Right renal cortex interstitium (tissue), 3 donors: ENCODE results near the gene PRR30. TPM values are rescaled to one million over a fixed set of nuclear protein-coding genes. Genes with fewer than 3 reads are reported as not detected.

Experiments used
- DNase-seq, 3 donors: peaks; one replicate each; pipeline ENCODE4 v3.0.0-alpha.2; 2013; ENCODE audit warnings: low read depth in 3 of 3, low spot score in 2 of 3
- polyA plus RNA-seq, 3 donors: library from polyadenylated mRNA; unstranded; fragments of 120-200 nt; gene quantifications; one replicate each; pipeline ENCODE4 v1.2.1, GENCODE V29; 2013; ENCODE audit not compliant: insufficient read length in 3 of 3

PRR30 gene
- polyA plus RNA-seq, 3 donors: not detected

DNA sequence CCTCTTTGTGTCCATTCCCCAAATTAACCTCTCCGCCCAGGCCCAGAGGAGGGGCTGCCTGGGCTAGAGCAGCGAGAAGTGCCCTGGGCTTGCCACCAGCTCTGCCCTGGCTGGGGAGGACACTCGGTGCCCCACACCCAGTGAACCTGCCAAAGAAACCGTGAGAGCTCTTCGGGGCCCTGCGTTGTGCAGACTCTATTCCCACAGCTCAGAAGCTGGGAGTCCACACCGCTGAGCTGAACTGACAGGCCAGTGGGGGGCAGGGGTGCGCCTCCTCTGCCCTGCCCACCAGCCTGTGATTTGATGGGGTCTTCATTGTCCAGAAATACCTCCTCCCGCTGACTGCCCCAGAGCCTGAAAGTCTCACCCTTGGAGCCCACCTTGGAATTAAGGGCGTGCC, 39.2 kb downstream of the PRR30 start:
- DNase-seq: no peak

DNA sequence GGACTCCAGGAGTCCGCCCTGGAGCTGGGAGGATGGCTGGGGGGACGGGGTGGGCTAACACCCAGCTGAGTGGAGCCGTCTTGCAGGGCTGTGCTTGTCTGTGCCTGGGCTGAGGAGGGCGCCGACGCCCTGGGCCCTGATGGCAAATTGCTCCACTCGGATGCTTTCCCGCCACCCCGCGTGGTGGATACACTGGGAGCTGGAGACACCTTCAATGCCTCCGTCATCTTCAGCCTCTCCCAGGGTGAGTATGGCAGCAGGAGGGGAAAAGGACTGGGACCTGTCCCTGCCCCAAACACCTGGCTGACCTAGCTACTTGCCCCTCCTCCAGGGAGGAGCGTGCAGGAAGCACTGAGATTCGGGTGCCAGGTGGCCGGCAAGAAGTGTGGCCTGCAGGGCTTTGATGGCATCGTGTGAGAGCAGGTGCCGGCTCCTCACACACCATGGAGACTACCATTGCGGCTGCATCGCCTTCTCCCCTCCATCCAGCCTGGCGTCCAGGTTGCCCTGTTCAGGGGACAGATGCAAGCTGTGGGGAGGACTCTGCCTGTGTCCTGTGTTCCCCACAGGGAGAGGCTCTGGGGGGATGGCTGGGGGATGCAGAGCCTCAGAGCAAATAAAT, 39.8 kb downstream of the PRR30 start:
- DNase-seq: no peak

DNA sequence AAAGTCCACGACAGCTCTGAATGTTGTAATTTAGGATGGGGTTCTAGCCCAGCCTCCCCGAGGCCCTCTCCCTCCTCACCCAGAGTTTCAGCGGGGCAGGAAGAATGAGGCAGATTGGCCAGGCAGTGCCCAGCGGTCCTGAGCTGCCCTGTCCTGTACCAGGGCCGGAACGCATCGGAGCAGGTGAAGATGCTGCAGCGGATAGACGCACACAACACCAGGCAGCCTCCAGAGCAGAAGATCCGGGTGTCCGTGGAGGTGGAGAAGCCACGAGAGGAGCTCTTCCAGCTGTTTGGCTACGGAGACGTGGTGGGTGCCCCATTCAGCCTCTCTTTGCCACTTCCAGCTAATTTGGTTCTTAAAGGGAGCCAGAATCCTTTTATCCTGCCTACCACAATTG, 41.9 kb downstream of the PRR30 start:
- DNase-seq: no peak

DNA sequence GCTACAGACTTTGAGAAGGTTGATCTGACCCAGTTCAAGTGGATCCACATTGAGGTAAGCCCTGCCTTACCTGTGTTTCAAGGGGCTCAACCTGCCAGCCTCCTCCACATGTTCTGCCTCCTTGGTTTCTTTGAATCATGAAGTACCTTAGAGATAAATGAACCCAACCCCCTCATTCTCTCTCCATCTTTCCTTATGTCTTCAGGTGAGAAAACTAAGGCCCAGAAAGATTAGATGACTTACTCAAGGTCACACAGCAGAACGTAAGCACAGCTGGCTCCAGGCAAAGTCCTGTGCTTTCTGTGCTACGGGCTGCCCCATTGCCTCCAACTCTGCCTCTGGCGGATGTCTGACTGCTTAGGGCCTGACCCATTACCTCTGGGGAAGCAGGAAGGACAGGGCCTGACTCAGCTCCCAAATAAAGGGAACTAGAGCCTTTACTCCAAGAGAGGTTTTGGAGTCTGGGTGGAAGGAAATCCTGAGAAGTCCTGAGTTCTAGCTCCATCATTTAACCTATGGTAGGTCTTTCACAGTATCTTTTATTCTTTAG, 42.4 kb downstream of the PRR30 start:
- no peak for DNase-seq

DNA sequence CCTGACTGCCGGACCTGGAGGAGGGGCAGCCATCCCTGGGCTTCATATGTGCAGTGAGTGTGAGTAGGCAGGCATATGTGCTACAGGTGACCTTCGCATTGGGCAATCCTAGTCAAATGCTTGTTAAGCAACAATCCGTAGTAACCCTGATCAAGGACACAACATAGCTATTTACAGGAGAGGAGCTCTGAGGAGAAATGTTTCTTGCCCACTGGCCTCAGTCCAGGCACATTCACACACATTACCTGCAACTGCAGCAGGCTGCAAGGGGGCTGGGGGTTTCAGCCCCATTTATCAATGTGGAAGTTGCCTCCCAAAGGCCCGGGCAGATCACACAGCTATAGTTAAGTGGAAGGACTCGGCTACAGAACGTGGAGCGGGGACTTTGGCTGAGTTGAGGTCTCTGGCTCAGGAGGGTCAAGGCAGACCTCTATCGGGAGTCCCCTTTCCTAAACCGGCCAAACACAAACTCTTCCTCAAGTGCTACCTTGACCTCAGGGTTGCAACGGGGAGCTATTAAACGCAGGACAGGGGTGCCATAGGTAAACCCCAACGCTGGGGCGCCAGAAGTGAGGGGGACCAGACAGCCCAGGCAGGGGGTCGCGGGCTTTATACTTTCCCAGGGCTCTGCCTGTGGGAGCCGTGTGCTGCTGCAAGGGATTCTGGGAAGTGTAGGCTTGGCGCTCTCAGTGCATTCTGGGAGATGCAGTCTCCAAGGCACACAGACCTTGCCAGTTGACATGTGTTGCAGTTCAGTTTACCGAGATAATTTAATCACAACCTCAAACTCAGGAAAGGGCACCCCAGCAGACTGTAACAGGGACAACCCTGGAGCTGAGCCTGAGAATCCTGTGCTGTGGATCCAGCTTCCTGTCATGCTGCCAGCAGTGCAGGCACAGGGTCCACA, 43.2 kb downstream of the PRR30 start:
- no peak for DNase-seq

DNA sequence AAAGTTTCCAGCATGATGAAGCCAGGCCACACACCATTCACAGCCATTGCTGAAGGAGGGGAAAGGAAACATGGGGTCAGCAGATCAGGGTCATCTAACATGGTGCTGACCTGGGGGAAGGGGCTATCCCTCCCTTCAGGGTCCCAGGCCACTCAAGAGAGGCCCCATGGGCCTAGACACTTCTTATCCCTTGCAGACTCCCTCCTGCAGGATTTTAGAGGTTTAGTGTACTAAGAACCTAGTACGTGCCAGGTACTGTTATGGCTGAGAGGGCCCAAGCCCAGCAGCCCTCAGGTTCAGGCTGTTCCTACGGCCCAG, 43.8 kb downstream of the PRR30 start:
- DNase-seq: no peak

DNA sequence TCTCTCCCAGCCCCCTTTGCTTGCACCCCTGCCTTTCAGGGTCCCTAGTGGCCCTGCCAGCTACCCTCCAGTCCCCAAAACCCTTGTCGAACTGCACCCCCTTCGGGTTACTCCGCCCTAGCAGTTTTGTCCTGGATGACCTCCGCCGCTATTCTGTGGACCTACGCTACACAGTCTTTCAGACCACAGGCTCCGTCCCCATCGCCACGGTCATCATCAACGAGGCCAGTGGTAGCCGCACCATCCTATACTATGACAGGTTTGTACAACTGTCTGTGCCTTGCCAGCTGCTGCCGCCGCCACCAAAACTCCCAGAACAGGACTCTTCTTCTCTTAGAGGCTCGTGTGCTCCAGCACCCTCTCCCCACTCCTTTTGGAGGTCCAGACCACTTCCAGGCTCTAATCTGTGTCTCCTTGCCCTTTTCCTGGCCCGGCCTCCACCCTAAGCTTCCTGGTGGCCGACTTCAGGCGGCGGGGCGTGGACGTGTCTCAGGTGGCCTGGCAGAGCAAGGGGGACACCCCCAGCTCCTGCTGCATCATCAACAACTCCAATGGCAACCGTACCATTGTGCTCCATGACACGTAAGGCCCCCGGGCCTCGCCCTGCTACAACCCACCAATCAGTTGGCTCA, 44.7 kb downstream of the PRR30 start:
- no peak for DNase-seq

DNA sequence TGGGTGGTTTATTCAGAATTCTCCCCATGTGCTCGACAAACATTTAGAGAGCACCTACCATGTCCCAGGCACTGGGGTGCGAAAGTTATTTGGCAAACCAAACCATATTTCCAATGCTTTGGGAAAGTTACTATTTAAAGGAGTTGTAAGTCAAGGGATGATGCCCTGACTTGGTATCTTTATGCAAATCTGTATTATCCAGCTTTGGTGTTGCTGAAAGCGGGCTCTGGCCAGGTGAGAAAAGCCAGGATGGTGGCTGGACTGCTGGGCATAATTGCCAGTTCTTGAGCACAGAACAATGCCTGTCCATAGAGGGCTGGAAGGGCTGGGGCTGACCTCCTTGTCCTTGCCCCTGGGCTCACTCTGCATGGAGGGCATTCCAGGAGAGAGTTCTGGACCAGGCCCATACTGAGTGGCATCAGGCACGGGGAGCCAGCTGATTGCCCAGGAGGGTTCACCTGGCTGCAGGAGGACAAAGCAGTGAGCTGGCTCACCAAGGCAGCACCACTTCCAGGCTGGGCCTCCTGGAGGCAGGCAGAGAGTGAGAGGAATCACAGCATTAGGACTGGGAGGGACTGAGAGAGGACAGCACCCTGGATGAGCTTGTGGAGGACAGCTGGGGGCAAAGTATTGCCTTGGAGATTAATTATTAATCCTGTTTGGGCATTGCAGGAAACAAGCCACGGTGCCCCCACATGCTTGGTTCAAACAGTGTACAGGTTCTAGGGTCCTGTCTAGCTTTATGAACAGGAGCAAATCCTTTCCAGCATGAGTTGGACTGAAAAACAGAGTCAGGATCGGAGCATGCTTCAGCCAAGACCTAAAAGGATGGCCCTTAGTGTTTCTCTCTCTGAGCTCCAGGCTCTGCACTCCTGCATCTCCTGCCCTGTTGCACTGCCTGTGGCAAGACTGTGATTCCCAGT, 45.5 kb downstream of the PRR30 start:
- no peak for DNase-seq

DNA sequence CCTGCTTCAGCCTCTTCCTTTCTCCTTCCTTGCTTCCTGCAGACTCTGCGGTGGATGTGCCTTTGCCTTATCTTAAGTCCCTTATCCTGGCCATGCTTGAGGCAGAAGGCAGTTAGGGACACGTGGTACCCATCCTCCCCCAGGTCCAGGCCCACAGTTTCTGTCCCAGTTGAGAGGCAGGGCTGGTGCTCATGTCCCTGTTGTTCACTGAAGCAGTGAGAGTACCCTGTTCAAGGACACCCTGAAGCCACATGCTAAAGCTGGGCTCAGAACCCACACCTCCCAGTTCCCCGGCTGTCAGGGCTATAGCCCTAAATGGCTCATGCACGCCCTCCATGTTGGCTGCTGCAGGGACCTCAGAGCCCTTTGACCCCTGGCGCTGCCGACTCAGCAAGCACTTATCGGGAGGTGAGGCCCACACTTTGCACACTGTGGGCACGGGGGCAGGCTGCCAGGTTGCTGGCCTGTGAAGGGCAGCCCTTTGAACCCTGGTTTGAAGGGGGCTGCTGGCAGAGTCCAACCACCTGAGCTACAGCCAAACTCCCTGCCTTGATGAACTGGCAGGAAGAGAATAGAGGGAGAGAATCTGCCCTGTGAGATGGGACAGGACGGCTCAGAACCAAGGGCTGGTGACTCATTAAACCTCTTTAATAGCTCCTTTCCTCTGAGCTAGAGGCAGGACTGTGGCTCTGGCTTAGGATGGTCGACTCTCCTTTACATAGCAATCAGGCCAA, 46.3 kb downstream of the PRR30 start:
- no peak for DNase-seq

DNA sequence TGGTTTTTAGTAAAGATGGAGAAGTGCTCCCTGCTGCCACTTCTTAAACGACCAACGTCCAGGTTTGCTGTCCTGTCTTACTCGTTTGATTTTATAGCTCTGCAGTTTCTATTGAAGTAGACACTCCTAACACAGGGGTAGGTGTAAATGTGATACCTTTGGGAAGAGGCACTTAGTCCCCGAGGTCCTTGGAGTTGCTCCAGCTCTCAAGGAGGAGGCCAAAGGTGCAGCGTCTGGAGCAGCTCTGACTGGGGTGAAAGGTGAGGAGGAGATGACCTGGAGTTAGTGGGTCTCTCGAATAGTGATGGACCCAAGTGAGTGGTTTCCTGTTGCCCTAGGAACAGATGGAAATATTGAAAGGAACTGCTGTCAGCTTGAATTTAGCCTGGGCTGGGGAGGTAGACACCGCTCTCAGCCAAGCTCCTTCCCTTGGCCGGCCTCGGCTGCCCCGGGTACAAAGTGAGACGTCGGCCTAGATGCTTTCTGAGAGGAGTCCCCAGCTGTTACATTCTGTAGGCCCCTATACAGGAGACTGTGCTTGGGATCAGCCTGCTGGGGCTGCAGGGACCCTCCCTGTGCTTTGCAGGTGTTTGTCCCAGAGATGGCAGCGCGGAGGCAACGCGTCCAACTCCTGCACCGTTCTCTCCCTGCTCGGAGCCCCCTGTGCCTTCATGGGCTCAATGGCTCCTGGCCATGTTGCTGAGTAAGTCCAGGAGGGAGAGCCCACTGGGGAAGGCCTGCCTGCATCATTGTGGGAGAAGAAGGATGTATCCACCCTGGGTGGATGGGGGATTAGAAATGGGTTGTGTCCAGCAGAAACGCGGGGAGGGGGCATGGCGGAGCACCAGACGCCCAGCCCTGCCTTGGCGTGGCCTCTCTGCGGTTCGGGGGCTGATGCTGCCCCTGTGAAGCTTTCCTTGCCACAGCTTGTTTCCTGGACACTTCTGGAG, 47.2 kb downstream of the PRR30 start:
- DNase-seq: no peak

DNA sequence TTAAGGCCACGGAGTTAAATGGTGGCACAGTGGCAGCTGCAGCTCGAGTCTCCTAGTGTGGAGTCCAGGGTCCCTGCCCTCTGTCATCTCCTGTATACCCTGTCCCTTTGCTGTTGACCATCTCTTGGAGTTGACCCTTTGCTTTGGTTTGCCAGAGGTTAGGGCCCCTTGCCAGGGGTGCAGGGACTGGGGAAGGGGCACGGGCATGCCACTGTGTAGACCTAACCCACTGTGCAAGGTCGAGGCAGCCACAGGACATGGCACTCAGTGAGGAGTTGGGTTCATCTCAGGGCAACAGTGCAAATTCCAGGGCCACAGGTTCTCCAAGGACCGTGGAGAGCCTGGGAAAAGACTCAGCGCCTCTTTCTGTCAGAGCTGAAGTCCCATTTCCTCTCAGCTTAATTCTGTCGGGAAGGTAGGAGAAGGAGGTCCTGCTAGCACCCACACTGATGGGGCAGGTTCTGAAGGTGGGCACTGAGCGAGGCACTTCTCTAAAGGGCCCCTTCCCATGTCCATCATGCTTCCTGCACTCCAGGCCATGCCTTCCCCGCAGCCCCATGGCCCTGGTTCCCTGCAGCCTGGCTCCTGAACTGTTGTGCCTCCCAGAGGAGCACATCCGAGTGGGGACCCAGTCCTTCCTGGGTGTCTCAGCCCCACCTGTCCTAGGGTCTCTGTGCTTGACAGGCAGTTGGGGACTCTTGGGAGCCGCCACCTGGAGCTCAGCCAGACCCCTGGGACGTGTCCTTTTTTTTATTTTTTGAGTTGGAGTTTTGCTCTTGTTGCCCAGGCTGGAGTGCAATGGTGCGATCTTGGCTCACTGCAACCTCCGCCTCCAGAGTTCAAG, 49.9 kb downstream of the PRR30 start:
- no peak for DNase-seq

DNA sequence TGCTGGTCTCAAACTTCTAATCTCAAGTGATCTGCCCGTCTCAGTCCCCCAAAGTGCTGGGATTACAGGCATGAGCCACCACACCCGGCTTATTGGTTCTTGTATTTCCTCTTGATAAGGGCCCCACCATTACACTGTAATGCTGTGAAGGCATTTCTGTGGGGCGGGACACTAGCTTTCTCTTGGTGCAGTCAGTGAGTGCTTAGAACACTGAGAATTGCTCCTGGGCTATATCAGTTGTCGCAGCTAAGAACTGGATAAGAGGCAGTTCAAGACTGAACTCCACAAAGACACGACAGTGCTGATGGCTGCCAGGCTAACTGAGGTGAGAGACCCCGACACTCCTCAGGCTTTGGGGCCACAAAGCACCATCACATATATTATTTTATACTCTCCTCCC, 50.6 kb downstream of the PRR30 start:
- no peak for DNase-seq

DNA sequence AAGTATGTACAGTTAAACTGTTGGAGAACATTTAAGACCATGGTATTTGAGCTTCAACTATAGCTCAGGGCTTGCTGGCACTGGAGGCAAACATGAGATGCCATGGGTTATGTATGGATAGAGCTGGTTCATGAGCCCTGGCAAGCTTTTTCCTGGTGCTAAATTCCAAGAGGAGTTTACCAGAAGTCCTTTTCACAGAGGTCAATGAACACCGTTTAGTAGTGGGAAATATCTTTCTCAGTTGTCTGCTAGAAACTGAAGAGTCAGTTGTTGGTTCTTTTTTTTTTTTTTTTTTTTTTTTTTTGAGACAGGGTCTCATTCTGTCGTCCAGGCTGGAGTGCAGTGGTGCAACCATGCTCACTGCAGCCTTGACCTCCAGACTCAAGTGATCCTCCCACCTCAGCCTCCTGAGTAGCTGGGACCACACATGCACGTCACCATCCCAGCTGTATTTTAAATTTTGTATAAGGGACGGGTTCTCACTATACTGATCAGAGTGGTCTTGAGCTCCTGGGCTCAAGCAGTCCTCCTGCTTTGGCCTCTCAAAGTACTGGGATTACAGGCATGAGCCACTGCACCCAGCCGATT, 51.3 kb downstream of the PRR30 start:
- no peak for DNase-seq
